HCT116 (cell line): ENCODE data around the gene LINGO4. TPM values are rescaled to one million over a fixed set of nuclear protein-coding genes. Genes with fewer than 3 reads are reported as not detected.
A peak's percentile ranks its signal among the peaks of the same experiment; 100 is the strongest.

Source experiments
- ATAC-seq: fragments of 200-7000 bp; cut with Tn5 transposase; 2 replicates; pipeline ENCODE4 v1.9.1; 2020; ENCODE audit warnings: mild to moderate bottlenecking, moderate library complexity
- BruUV-seq: library from RNA; stranded (reverse); fragments of 400-500 nt; replicated peaks from 2 replicates; lab custom pipeline; 2021; lab: Mats Ljungman, UMichigan
- CTCF ChIA-PET: fragments of 300-600 bp; sonication (Branson Sonifier 250); formaldehyde crosslinking; loops from one replicate; lab custom pipeline; 2021; ENCODE audit warnings: antibody characterized with exemption; lab: Charles Lee
- POLR2A ChIA-PET: fragments of 300-600, 350-600 bp; sonication (Branson Sonifier 250); formaldehyde crosslinking; loops from one replicate; lab custom pipeline; 2021; ENCODE audit warnings: antibody characterized with exemption; lab: Charles Lee
- RAD21 ChIA-PET, 2 experiments: fragments of 300-600 bp; sonication (Branson Sonifier 250); formaldehyde crosslinking; loops; one replicate each; lab custom pipeline; 2023; ENCODE audit warnings: low total read pairs in 2 of 2; ENCODE audit not compliant: uncharacterized antibody in 2 of 2, unreplicated experiment in 2 of 2, low non-redundant PET in 1 of 2; lab: Charles Lee
- DNase-seq: peaks from one replicate; pipeline ENCODE4 v3.0.0-alpha.2; 2010; ENCODE audit warnings: low read depth, low spot score
- H2AFZ ChIP-seq: fragments of 200-600 bp; shearing (Covaris generic), sonication (generic); 2 replicates; pipeline ENCODE4 v1.6.1; 2017; ENCODE audit warnings: low read depth, mixed run types, mixed read lengths, antibody characterized with exemption, low read length; ENCODE audit not compliant: poor library complexity, severe bottlenecking
- H3K27ac ChIP-seq: 2 replicates; pipeline ENCODE4 v1.5.1; 2012; ENCODE audit warnings: low read depth, low read length
- H3K27me3 ChIP-seq: fragments of 200-600 bp; sonication (generic); 2 replicates; pipeline ENCODE4 v1.6.1; 2016; ENCODE audit warnings: mixed run types, low read length, mixed read lengths; ENCODE audit not compliant: insufficient read depth
- H3K36me3 ChIP-seq, 2 experiments: fragments of 200-500 bp in 1 of 2; fragments of 200-600 bp in 1 of 2; sonication (Bioruptor generic) in 1 of 2; sonication (generic) in 1 of 2; 2 replicates each; pipeline versions ENCODE4 v1.5.1 to v1.6.1; 2014 to 2016; ENCODE audit warnings: low read length in 2 of 2, inconsistent platforms in 1 of 2, mixed read lengths in 1 of 2, mixed run types in 1 of 2; ENCODE audit not compliant: insufficient read depth in 2 of 2, control insufficient read depth in 1 of 2
- H3K4me1 ChIP-seq, 2 experiments: fragments of 200-600 bp in 1 of 2; sonication (generic) in 1 of 2; 2 replicates each; pipeline versions ENCODE4 v1.5.1 to v1.6.1; 2012 to 2017; ENCODE audit warnings: low read length in 2 of 2, inconsistent platforms in 1 of 2, mild to moderate bottlenecking in 1 of 2, mixed read lengths in 1 of 2, mixed run types in 1 of 2, moderate library complexity in 1 of 2; ENCODE audit not compliant: insufficient read depth in 2 of 2, control insufficient read depth in 1 of 2
- H3K4me2 ChIP-seq: fragments of 200-600 bp; sonication (generic); 2 replicates; pipeline ENCODE4 v1.6.1; 2017; ENCODE audit warnings: mixed run types, low read length, mixed read lengths
- H3K4me3 ChIP-seq, 2 experiments: fragments of 200-600 bp in 1 of 2; sonication (generic) in 1 of 2; replicated peaks in 1 of 2; 2 replicates each; pipeline ENCODE4 v1.5.1; 2011 to 2016; ENCODE audit warnings: low read length in 2 of 2, control low read depth in 1 of 2, low read depth in 1 of 2, mild to moderate bottlenecking in 1 of 2, mixed read lengths in 1 of 2, mixed run types in 1 of 2
- H3K79me2 ChIP-seq: fragments of 200-600 bp; sonication (generic); 2 replicates; pipeline ENCODE4 v1.6.1; 2017; ENCODE audit warnings: mild to moderate bottlenecking, mixed run types, low read length, moderate library complexity, mixed read lengths; ENCODE audit not compliant: insufficient read depth
- H3K9ac ChIP-seq: fragments of 200-600 bp; sonication (generic); 2 replicates; pipeline ENCODE4 v1.6.1; 2016; ENCODE audit warnings: low read length, mixed read lengths
- H3K9me2 ChIP-seq: fragments of 200-600 bp; sonication (generic), shearing (Covaris generic); 2 replicates; pipeline ENCODE4 v1.6.1; 2017; ENCODE audit warnings: mixed run types, mild to moderate bottlenecking, moderate library complexity; ENCODE audit not compliant: insufficient read depth
- H3K9me3 ChIP-seq, 2 experiments: fragments of 200-500 bp in 1 of 2; fragments of 200-600 bp in 1 of 2; sonication (Bioruptor generic) in 1 of 2; sonication (generic) in 1 of 2; 2 replicates each; pipeline ENCODE4 v1.6.1; 2014 to 2017; ENCODE audit warnings: low read length in 2 of 2, mixed read lengths in 2 of 2, inconsistent platforms in 1 of 2, low read depth in 1 of 2, mild to moderate bottlenecking in 1 of 2, mixed run types in 1 of 2, moderate library complexity in 1 of 2; ENCODE audit not compliant: control insufficient read depth in 1 of 2, insufficient read depth in 1 of 2
- H4K20me1 ChIP-seq: fragments of 200-600 bp; sonication (generic), shearing (Covaris generic); 2 replicates; pipeline ENCODE4 v1.6.1; 2017; ENCODE audit warnings: mixed run types, mild to moderate bottlenecking, moderate library complexity; ENCODE audit not compliant: insufficient read depth
- CBX3 ChIP-seq: IDR thresholded peaks from 2 replicates; pipeline ENCODE4 v1.6.1; 2012; ENCODE audit warnings: low read depth
- EGR1 ChIP-seq: IDR thresholded peaks from 2 replicates; pipeline ENCODE4 v1.6.1; 2012; ENCODE audit warnings: low read depth
- ELF1 ChIP-seq: IDR thresholded peaks from 2 replicates; pipeline ENCODE4 v1.6.1; 2012; ENCODE audit warnings: low read depth, borderline replicate concordance
- EZH2phosphoT487 ChIP-seq: fragments of 200-600 bp; IDR thresholded peaks from 2 replicates; pipeline ENCODE4 v1.6.1; 2018; ENCODE audit warnings: antibody characterized with exemption, borderline replicate concordance
- FOSL1 ChIP-seq: IDR thresholded peaks from 2 replicates; pipeline ENCODE4 v1.6.1; 2012; ENCODE audit warnings: low read depth
- JUND ChIP-seq: IDR thresholded peaks from 2 replicates; pipeline ENCODE4 v1.6.1; 2012
- POLR2AphosphoS5 ChIP-seq: IDR thresholded peaks from 2 replicates; pipeline ENCODE4 v1.6.1; 2011; ENCODE audit warnings: mild to moderate bottlenecking, low read depth, low read length, moderate library complexity
- SIN3A ChIP-seq: IDR thresholded peaks from 2 replicates; pipeline ENCODE4 v1.6.1; 2012; ENCODE audit warnings: low read depth
- SP1 ChIP-seq: IDR thresholded peaks from 2 replicates; pipeline ENCODE4 v1.6.1; 2012; ENCODE audit warnings: low read depth
- SRF ChIP-seq: IDR thresholded peaks from 2 replicates; pipeline ENCODE4 v1.6.1; 2012; ENCODE audit warnings: low read depth
- TCF7L2 ChIP-seq: IDR thresholded peaks from 2 replicates; pipeline ENCODE4 v1.7.0; 2011; ENCODE audit warnings: borderline replicate concordance, inconsistent platforms; ENCODE audit not compliant: insufficient read depth, insufficient read length; ENCODE audit errors: extremely low read depth
- YY1 ChIP-seq: IDR thresholded peaks from 2 replicates; pipeline ENCODE4 v1.6.1; 2011; ENCODE audit warnings: low read length, low read depth, moderate library complexity, mild to moderate bottlenecking; ENCODE audit not compliant: insufficient replicate concordance; ENCODE audit errors: extremely low read depth
- ZFX ChIP-seq: fragments of 450-650 bp; IDR thresholded peaks from 2 replicates; pipeline ENCODE4 v1.6.1; 2017
- ZNF274 ChIP-seq: fragments of 200-500 bp; sonication (Bioruptor generic); IDR thresholded peaks from 2 replicates; pipeline ENCODE4 v1.6.1; 2014; ENCODE audit warnings: mild to moderate bottlenecking, low read depth, low read length, inconsistent platforms
- intact Hi-C: fragments of 100-400 bp; cut with micrococcal nuclease; formaldehyde crosslinking; loops from 2 replicates; pipeline ENCODE4 v1.10.0; 2022
- total RNA-seq: library from RNA; stranded (reverse); gene quantifications from one replicate; pipeline ENCODE4 v1.2.1, GENCODE V29; 2021; ENCODE audit not compliant: unreplicated experiment
- TF ChIP-seq, protein P1 (sequence below): IDR thresholded peaks from 2 replicates; pipeline ENCODE4 v1.6.1; 2012
- TF ChIP-seq, protein P2 (sequence below): IDR thresholded peaks from 2 replicates; pipeline ENCODE4 v1.6.1; 2012
- TF ChIP-seq, protein P3 (sequence below): IDR thresholded peaks from 2 replicates; pipeline ENCODE4 v1.6.1; 2011; ENCODE audit warnings: mild to moderate bottlenecking, low read length, moderate library complexity; ENCODE audit not compliant: insufficient replicate concordance; ENCODE audit errors: extremely low read depth
- TF ChIP-seq, protein P4 (sequence below): IDR thresholded peaks from 2 replicates; pipeline ENCODE4 v1.6.1; 2012; ENCODE audit warnings: low read depth

Gene LINGO4
- total RNA-seq, 1 experiment from 2014 or later = not detected

DNA sequence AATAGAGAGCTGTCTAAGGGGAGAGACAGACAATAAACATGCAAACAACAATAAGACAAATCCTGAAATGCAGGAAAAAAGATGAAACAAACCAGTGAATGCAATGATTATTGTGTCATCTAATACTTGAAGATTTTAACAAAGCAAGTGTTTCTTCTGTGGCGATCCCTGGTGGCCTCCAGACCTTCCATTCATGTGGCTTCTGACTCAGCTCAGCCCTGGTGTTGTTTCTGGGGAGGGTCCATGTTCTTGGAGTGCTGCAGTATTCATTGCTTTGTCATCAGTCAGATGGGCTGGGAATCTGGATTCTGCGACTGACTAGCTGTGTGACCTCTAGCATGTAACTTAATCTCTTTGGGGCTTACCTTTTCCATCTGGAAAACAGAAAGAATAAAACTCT lies 35.9 kb upstream of the LINGO4 start:
- no peaks in the 10 kb centered on the region for H3K36me3 ChIP-seq
- H3K4me3 ChIP-seq = no peak overlapping the region

More for the DNA sequence above, 35.9 kb upstream of the LINGO4 start:
- no peaks in the 10 kb centered on the region for H3K79me2 ChIP-seq
- no peaks in the 10 kb centered on the region for H3K27me3 ChIP-seq
- H4K20me1 ChIP-seq = no peaks in the 10 kb centered on the region
- H3K27ac ChIP-seq = no peak overlapping the region
- no peak overlapping the region for H3K9ac ChIP-seq
- H3K9me3 ChIP-seq = peaks cover 0 to 3% of the 10 kb centered on the region in 2 experiments; a peak in 1 of 4 replicates
- TF ChIP-seq YY1 (no peak), SIN3A (no peak), SP1 (no peak), TCF7L2 (no peak), EGR1 (no peak), EZH2phosphoT487 (no peak), ELF1 (no peak), SRF (no peak), ZFX (no peak), FOSL1 (no peak), JUND (no peak), ZNF274 (no peak), POLR2AphosphoS5 (no peak), CBX3 (no peak)
- TF ChIP-seq, protein P1, sequence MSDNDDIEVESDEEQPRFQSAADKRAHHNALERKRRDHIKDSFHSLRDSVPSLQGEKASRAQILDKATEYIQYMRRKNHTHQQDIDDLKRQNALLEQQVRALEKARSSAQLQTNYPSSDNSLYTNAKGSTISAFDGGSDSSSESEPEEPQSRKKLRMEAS = no peak
- TF ChIP-seq, protein P2, sequence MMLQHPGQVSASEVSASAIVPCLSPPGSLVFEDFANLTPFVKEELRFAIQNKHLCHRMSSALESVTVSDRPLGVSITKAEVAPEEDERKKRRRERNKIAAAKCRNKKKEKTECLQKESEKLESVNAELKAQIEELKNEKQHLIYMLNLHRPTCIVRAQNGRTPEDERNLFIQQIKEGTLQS = no peak
- TF ChIP-seq, protein P3, sequence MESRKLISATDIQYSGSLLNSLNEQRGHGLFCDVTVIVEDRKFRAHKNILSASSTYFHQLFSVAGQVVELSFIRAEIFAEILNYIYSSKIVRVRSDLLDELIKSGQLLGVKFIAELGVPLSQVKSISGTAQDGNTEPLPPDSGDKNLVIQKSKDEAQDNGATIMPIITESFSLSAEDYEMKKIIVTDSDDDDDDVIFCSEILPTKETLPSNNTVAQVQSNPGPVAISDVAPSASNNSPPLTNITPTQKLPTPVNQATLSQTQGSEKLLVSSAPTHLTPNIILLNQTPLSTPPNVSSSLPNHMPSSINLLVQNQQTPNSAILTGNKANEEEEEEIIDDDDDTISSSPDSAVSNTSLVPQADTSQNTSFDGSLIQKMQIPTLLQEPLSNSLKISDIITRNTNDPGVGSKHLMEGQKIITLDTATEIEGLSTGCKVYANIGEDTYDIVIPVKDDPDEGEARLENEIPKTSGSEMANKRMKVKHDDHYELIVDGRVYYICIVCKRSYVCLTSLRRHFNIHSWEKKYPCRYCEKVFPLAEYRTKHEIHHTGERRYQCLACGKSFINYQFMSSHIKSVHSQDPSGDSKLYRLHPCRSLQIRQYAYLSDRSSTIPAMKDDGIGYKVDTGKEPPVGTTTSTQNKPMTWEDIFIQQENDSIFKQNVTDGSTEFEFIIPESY = no peak
- TF ChIP-seq, protein P4, sequence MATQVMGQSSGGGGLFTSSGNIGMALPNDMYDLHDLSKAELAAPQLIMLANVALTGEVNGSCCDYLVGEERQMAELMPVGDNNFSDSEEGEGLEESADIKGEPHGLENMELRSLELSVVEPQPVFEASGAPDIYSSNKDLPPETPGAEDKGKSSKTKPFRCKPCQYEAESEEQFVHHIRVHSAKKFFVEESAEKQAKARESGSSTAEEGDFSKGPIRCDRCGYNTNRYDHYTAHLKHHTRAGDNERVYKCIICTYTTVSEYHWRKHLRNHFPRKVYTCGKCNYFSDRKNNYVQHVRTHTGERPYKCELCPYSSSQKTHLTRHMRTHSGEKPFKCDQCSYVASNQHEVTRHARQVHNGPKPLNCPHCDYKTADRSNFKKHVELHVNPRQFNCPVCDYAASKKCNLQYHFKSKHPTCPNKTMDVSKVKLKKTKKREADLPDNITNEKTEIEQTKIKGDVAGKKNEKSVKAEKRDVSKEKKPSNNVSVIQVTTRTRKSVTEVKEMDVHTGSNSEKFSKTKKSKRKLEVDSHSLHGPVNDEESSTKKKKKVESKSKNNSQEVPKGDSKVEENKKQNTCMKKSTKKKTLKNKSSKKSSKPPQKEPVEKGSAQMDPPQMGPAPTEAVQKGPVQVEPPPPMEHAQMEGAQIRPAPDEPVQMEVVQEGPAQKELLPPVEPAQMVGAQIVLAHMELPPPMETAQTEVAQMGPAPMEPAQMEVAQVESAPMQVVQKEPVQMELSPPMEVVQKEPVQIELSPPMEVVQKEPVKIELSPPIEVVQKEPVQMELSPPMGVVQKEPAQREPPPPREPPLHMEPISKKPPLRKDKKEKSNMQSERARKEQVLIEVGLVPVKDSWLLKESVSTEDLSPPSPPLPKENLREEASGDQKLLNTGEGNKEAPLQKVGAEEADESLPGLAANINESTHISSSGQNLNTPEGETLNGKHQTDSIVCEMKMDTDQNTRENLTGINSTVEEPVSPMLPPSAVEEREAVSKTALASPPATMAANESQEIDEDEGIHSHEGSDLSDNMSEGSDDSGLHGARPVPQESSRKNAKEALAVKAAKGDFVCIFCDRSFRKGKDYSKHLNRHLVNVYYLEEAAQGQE = no peak
- H3K9me2 ChIP-seq = no peaks in the 10 kb centered on the region; the same call in 1 of the 2 replicates
- intact Hi-C loops = no loop called here
- H3K4me2 ChIP-seq = peak overlapping the region; percentile 78; the same call in 1 of the 2 replicates
- H2AFZ ChIP-seq = no peak overlapping the region
- RAD21 ChIA-PET = no interaction called here
- DNase-seq = peak; percentile 16
- ATAC-seq = no peak
- POLR2A ChIA-PET = no interaction called here
- CTCF ChIA-PET = no interaction called here
- H3K4me1 ChIP-seq = peaks cover 0 to 48% of the 10 kb centered on the region in 2 experiments; a peak in 2 of 4 replicates
- no TSS peak for BruUV-seq
